Upper lobe of left lung (tissue), 6 donors: ENCODE results near the gene PRDM9. TPM values are rescaled to one million over a fixed set of nuclear protein-coding genes. Genes with fewer than 3 reads are reported as not detected.

Experiments
- ATAC-seq, 2 donors: fragments of 200-7000 bp; cut with Tn5 transposase; one replicate each; pipeline ENCODE4 v1.9.1; 2022; ENCODE audit warnings: mild to moderate bottlenecking in 2 of 2, moderate library complexity in 2 of 2; ENCODE audit not compliant: low FRiP score in 2 of 2
- DNase-seq, 2 donors: peaks; one replicate each; pipeline ENCODE4 v3.0.0-alpha.2; 2019 to 2020
- H3K27ac ChIP-seq, 4 donors: fragments of 200-600 bp; sonication (generic); one replicate each; pipeline ENCODE4 v1.5.1; 2016 to 2019
- H3K27me3 ChIP-seq, 4 donors: fragments of 200-600 bp; sonication (generic); one replicate each; pipeline ENCODE4 v1.5.1; 2017 to 2019
- H3K36me3 ChIP-seq, 4 donors: fragments of 200-600 bp; sonication (generic); one replicate each; pipeline ENCODE4 v1.5.1; 2016 to 2019
- H3K4me1 ChIP-seq, 4 donors: fragments of 200-600 bp; sonication (generic); one replicate each; pipeline ENCODE4 v1.5.1; 2018 to 2019
- H3K4me3 ChIP-seq, 4 donors: fragments of 200-600 bp; sonication (generic); one replicate each; pipeline ENCODE4 v1.5.1; 2017 to 2019; ENCODE audit warnings: mild to moderate bottlenecking in 2 of 4, moderate library complexity in 1 of 4
- H3K9me3 ChIP-seq, 4 donors: fragments of 200-600 bp; sonication (generic); one replicate each; pipeline ENCODE4 v1.5.1; 2018 to 2019
- EP300 ChIP-seq, 4 donors: sonication (generic); formaldehyde crosslinking; IDR thresholded peaks; one replicate each; pipeline ENCODE4 v1.5.1; 2017; ENCODE audit warnings: antibody characterized with exemption in 4 of 4, control low read depth in 2 of 4
- POLR2A ChIP-seq, 4 donors: fragments of 450-650 bp; IDR thresholded peaks; one replicate each; pipeline ENCODE4 v1.5.1; 2016 to 2017; ENCODE audit warnings: antibody characterized with exemption in 4 of 4, mild to moderate bottlenecking in 2 of 4
- POLR2AphosphoS5 ChIP-seq, 2 donors: sonication (generic); formaldehyde crosslinking; IDR thresholded peaks; one replicate each; pipeline ENCODE4 v1.5.1; 2017; ENCODE audit warnings: antibody characterized with exemption in 2 of 2
- WGBS, 2 donors: methylation state at CpG; one replicate each; pipeline ENCODE4 v1.1.5; 2017 to 2018; 5-methylcytosine and 5-hydroxymethylcytosine counted together
- total RNA-seq, 6 donors: library from RNA; depleted of rRNA in 4 of 6; stranded (reverse); fragments of >200 nt in 4 of 6; gene quantifications; one replicate each; pipeline versions ENCODE4 v1.1.0 to v1.2.1, GENCODE V29; 2016 to 2021
- TF ChIP-seq, protein P1 (sequence below), 6 experiments: fragments of 450-650 bp in 4 of 6; fragments of 200-600 bp in 2 of 6; sonication (generic) in 2 of 6; IDR thresholded peaks; one replicate each; pipeline ENCODE4 v1.5.1; 2016 to 2019; ENCODE audit warnings: antibody characterized with exemption in 6 of 6
- donor health status: DM: no; HTN: no; CAD: no; lungs with moderate emphysema.
- donor health status: DM: no; HTN: yes; CAD: no; lungs with severe emphysema.

The PRDM9 gene
- total RNA-seq, 6 donors from 2014 or later = not detected

DNA sequence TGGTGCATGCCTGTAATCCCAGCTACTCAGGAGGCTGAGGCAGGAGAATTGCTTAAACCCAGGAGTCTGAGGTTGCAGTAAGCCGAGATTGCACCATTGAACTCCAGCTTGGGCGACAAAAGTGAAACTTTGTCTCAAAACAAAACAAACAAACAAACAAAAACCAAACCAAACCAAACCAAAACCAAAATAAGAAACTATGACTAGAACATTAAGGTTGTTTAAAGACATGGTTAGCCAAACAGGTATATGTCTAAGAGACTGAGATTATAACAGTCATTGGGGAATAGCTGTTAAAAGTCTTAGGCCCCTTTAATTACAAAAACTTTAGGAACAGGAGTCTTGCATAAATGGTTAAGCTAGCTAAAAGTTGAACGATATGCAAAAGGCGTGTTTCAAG lies 63.6 kb downstream of the PRDM9 start:
- no peaks in the 10 kb centered on the region for H3K4me1 ChIP-seq
- H3K27ac ChIP-seq = no peak overlapping the region
- no peaks in the 10 kb centered on the region for H3K27me3 ChIP-seq
- no peak for ATAC-seq
- DNase-seq = no peak
- TF ChIP-seq, protein P1, sequence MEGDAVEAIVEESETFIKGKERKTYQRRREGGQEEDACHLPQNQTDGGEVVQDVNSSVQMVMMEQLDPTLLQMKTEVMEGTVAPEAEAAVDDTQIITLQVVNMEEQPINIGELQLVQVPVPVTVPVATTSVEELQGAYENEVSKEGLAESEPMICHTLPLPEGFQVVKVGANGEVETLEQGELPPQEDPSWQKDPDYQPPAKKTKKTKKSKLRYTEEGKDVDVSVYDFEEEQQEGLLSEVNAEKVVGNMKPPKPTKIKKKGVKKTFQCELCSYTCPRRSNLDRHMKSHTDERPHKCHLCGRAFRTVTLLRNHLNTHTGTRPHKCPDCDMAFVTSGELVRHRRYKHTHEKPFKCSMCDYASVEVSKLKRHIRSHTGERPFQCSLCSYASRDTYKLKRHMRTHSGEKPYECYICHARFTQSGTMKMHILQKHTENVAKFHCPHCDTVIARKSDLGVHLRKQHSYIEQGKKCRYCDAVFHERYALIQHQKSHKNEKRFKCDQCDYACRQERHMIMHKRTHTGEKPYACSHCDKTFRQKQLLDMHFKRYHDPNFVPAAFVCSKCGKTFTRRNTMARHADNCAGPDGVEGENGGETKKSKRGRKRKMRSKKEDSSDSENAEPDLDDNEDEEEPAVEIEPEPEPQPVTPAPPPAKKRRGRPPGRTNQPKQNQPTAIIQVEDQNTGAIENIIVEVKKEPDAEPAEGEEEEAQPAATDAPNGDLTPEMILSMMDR (IDR thresholded peaks at IDR 0.05) = no peak
- TF ChIP-seq POLR2AphosphoS5 (IDR thresholded peaks at IDR 0.05) (no peak), POLR2A (IDR thresholded peaks at IDR 0.05) (no peak), EP300 (IDR thresholded peaks at IDR 0.05) (no peak)
- H3K9me3 ChIP-seq = no peaks in the 10 kb centered on the region
- WGBS, 2 donors = 75 to 80% methylated on average over 4 of the region's 4 CpGs
- H3K4me3 ChIP-seq = no peak overlapping the region
- H3K36me3 ChIP-seq = no peaks in the 10 kb centered on the region
